ENCODE data around the gene ZNF578.

DNA sequence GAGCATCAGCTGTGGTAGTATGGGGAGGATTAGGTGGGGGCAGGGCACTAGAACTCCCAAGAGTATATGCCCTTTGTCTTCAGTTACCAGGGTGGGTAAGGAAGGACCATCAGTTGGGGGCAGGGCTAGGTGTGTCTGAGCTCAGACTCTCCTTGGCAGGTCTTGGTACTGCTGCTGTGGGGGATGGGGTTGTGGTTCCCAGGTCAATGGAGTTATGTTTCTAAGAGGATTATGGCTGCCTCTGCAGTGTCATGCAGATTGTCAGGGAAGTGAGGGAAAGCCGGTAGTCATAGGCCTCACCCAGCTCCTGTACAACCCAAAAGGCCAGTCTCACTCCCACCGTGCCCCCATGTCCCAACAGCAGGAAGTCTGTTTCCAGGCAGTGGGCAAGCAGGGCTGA is 8.8 kb upstream of the ZNF578 start:
- TF ChIP-seq, protein P1, sequence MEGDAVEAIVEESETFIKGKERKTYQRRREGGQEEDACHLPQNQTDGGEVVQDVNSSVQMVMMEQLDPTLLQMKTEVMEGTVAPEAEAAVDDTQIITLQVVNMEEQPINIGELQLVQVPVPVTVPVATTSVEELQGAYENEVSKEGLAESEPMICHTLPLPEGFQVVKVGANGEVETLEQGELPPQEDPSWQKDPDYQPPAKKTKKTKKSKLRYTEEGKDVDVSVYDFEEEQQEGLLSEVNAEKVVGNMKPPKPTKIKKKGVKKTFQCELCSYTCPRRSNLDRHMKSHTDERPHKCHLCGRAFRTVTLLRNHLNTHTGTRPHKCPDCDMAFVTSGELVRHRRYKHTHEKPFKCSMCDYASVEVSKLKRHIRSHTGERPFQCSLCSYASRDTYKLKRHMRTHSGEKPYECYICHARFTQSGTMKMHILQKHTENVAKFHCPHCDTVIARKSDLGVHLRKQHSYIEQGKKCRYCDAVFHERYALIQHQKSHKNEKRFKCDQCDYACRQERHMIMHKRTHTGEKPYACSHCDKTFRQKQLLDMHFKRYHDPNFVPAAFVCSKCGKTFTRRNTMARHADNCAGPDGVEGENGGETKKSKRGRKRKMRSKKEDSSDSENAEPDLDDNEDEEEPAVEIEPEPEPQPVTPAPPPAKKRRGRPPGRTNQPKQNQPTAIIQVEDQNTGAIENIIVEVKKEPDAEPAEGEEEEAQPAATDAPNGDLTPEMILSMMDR (IDR thresholded peaks at IDR 0.05), result no peak
- TF ChIP-seq POLR2A (IDR thresholded peaks at IDR 0.05), result no peak
- no peak for TF ChIP-seq POLR2AphosphoS5 (IDR thresholded peaks at IDR 0.05)

All from breast epithelium (tissue), 3 donors.